GM18502 (cell line): ENCODE results near the gene GLT8D1.
"Not testable (repeated sequence)": the region's sequence is repeated elsewhere in the genome, so short reads cannot be mapped to it uniquely, and the experiment has no call there.

Source experiments
- ATAC-seq: cut with Tn5 transposase; IDR thresholded peaks from one replicate; pipeline ENCODE4 v1.9.1; 2021; ENCODE audit warnings: mild to moderate bottlenecking; ENCODE audit not compliant: unreplicated experiment, poor library complexity

Gene GLT8D1

GRCh38 chr3:52684184-52684583, 21.4 kb downstream of the GLT8D1 start:
- ATAC-seq = no peak

- no peak for ATAC-seq
Observed at GRCh38 chr3:52683611-52684010, 22.0 kb downstream of the GLT8D1 start.

- ATAC-seq = no peak
Observed at GRCh38 chr3:52682016-52682415, 23.6 kb downstream of the GLT8D1 start.

- ATAC-seq = no peak
Observed at GRCh38 chr3:52681596-52681995, 24.0 kb downstream of the GLT8D1 start.

GRCh38 chr3:52679811-52680210, 25.8 kb downstream of the GLT8D1 start:
- ATAC-seq = no peak

- no peak for ATAC-seq
Observed at GRCh38 chr3:52679199-52679538, 26.4 kb downstream of the GLT8D1 start.

GRCh38 chr3:52678265-52679198, 27.1 kb downstream of the GLT8D1 start:
- ATAC-seq = no peak

- not testable (repeated sequence) for ATAC-seq
Observed at GRCh38 chr3:52676201-52676600, 29.4 kb downstream of the GLT8D1 start.

GRCh38 chr3:52671676-52672075, 33.9 kb downstream of the GLT8D1 start:
- no peak for ATAC-seq

GRCh38 chr3:52670621-52671521, 34.7 kb downstream of the GLT8D1 start:
- ATAC-seq = peak; percentile 92

- no peak for ATAC-seq
Observed at GRCh38 chr3:52663098-52663497, 42.5 kb downstream of the GLT8D1 start.

- ATAC-seq = no peak
Observed at GRCh38 chr3:52660046-52660445, 45.5 kb downstream of the GLT8D1 start.

- no peak for ATAC-seq
Observed at GRCh38 chr3:52655895-52656294, 49.7 kb downstream of the GLT8D1 start.

- ATAC-seq = no peak
Observed at GRCh38 chr3:52651592-52651991, 54.0 kb downstream of the GLT8D1 start.

GRCh38 chr3:52650439-52650838, 55.2 kb downstream of the GLT8D1 start:
- no peak for ATAC-seq

GRCh38 chr3:52649461-52650210, 56.0 kb downstream of the GLT8D1 start:
- ATAC-seq = no peak

- ATAC-seq = no peak
Observed at GRCh38 chr3:52645549-52645948, 60.0 kb downstream of the GLT8D1 start.
